Thyroid gland (tissue), 4 donors: Measurements from ENCODE around the gene ABR. TPM values are rescaled to one million over a fixed set of nuclear protein-coding genes. Genes with fewer than 3 reads are reported as not detected.

Experiments
- DNase-seq, 2 donors: peaks; one replicate each; pipeline ENCODE4 v3.0.0-alpha.2; 2019
- H3K27ac ChIP-seq, 3 donors: fragments of 200-600 bp; sonication (generic); 1 replicate in 2 of 3; 2 replicates in 1 of 3; pipeline ENCODE4 v1.5.1; 2016 to 2019; ENCODE audit warnings: mild to moderate bottlenecking in 1 of 3, moderate library complexity in 1 of 3
- H3K27me3 ChIP-seq: fragments of 200-600 bp; sonication (generic); one replicate; pipeline ENCODE4 v1.5.1; 2019
- H3K36me3 ChIP-seq, 2 donors: fragments of 200-600 bp; sonication (generic); one replicate each; pipeline ENCODE4 v1.5.1; 2016 to 2019
- H3K4me1 ChIP-seq, 2 donors: fragments of 200-600 bp; sonication (generic); one replicate each; pipeline ENCODE4 v1.5.1; 2017 to 2019
- H3K4me3 ChIP-seq, 3 donors: fragments of 200-600 bp; sonication (generic); replicated peaks in 1 of 3; 1 replicate in 2 of 3; 2 replicates in 1 of 3; pipeline ENCODE4 v1.5.1; 2016; ENCODE audit warnings: mild to moderate bottlenecking in 1 of 3
- H3K9me3 ChIP-seq: fragments of 200-600 bp; sonication (generic); one replicate; pipeline ENCODE4 v1.5.1; 2017
- CTCF ChIP-seq, 6 experiments: fragments of 200-600 bp in 3 of 6; fragments of 450-650 bp in 3 of 6; sonication (generic) in 3 of 6; IDR thresholded peaks; one replicate each; pipeline ENCODE4 v1.5.1; 2016 to 2019; ENCODE audit warnings: antibody characterized with exemption in 6 of 6, mild to moderate bottlenecking in 2 of 6, inconsistent platforms in 1 of 6, moderate library complexity in 1 of 6
- POLR2A ChIP-seq, 2 donors: fragments of 450-650 bp; IDR thresholded peaks; one replicate each; pipeline ENCODE4 v1.6.1; 2017; ENCODE audit warnings: antibody characterized with exemption in 2 of 2, mild to moderate bottlenecking in 2 of 2, moderate library complexity in 1 of 2
- WGBS, 2 donors: methylation state at CpG; one replicate each; pipeline ENCODE4 v1.1.5; 2017; 5-methylcytosine and 5-hydroxymethylcytosine counted together
- intact Hi-C: fragments of 100-400 bp; cut with DNase I; formaldehyde crosslinking; loops from one replicate; pipeline ENCODE4 v1.15.1; 2023
- total RNA-seq, 4 donors: library from RNA; depleted of rRNA; stranded (reverse); fragments of >200 nt; gene quantifications; one replicate each; pipeline ENCODE4 v1.2.3, GENCODE V29; 2016

ABR gene
- total RNA-seq, 4 donors from 2014 or later = 23.7 to 33.7 (median 31.5) TPM

GRCh38 chr17:1108765-1109605 is 70.8 kb downstream of the ABR start:
- DNase-seq = peak; percentile 39 to 50
- 4% methylated on average over 5 of the region's 103 CpGs; no CpG with 5 or more reads in 1 of the 2 donors for WGBS, 2 donors

GRCh38 chr17:1108478-1108764 is 71.4 kb downstream of the ABR start:
- TF ChIP-seq POLR2A (IDR thresholded peaks at IDR 0.05) (no peak), CTCF (IDR thresholded peaks at IDR 0.05) (no peak)
- H3K27me3 ChIP-seq = no peaks in the 10 kb centered on the region
- intact Hi-C loops = no loop called here
- peak overlapping the region in 2 of 3 donors; percentile 68 to 83 for H3K27ac ChIP-seq
- H3K9me3 ChIP-seq = no peaks in the 10 kb centered on the region
- 0 to 2% methylated on average over 5 to 7 of the region's 16 CpGs for WGBS, 2 donors
- no peaks in the 10 kb centered on the region for H3K36me3 ChIP-seq
- DNase-seq = peak in 1 of 2 donors; percentile 37
- peaks cover 11 to 42% of the 10 kb centered on the region in 2 donors for H3K4me1 ChIP-seq
- H3K4me3 ChIP-seq = peak overlapping the region; percentile 35 to 60 (median 58)

More at GRCh38 chr17:1108765-1109605, 70.8 kb downstream of the ABR start:
- intact Hi-C loops = no loop called here
- TF ChIP-seq POLR2A (IDR thresholded peaks at IDR 0.05) (peak in 1 of 2 donors; percentile 14), CTCF (IDR thresholded peaks at IDR 0.05) (no peak)
- no peaks in the 10 kb centered on the region for H3K36me3 ChIP-seq
- H3K27me3 ChIP-seq = no peaks in the 10 kb centered on the region
- peaks cover 11 to 42% of the 10 kb centered on the region in 2 donors for H3K4me1 ChIP-seq
- H3K27ac ChIP-seq = peak overlapping the region; percentile 57 to 83 (median 68)
- H3K4me3 ChIP-seq = peak overlapping the region; percentile 58 to 69 (median 60)
- H3K9me3 ChIP-seq = no peaks in the 10 kb centered on the region

GRCh38 chr17:1107777-1108477 is 71.9 kb downstream of the ABR start:
- 47 to 66% methylated on average over 12 to 19 of the region's 24 CpGs for WGBS, 2 donors
- no peak for TF ChIP-seq POLR2A (IDR thresholded peaks at IDR 0.05)
- no peak for TF ChIP-seq CTCF (IDR thresholded peaks at IDR 0.05)
- H3K27ac ChIP-seq = no peak overlapping the region
- intact Hi-C loops = no loop called here
- H3K9me3 ChIP-seq = no peaks in the 10 kb centered on the region
- no peak for DNase-seq
- H3K4me1 ChIP-seq = peaks cover 11 to 42% of the 10 kb centered on the region in 2 donors
- H3K36me3 ChIP-seq = no peaks in the 10 kb centered on the region
- H3K4me3 ChIP-seq = peak overlapping the region in 1 of 3 donors; percentile 60
- H3K27me3 ChIP-seq = no peaks in the 10 kb centered on the region

GRCh38 chr17:1107083-1107776 is 72.6 kb downstream of the ABR start:
- whole genome bisulfite sequencing, 2 donors = 89 to 92% methylated on average over 14 to 16 of the region's 20 CpGs
- H3K27ac ChIP-seq = no peak overlapping the region
- intact Hi-C loops = no loop called here
- no peaks in the 10 kb centered on the region for H3K9me3 ChIP-seq
- H3K4me3 ChIP-seq = no peak overlapping the region
- H3K36me3 ChIP-seq = no peaks in the 10 kb centered on the region
- H3K27me3 ChIP-seq = no peaks in the 10 kb centered on the region
- peaks cover 11 to 41% of the 10 kb centered on the region in 2 donors for H3K4me1 ChIP-seq
- TF ChIP-seq CTCF (IDR thresholded peaks at IDR 0.05) (no peak), POLR2A (IDR thresholded peaks at IDR 0.05) (no peak)
- DNase-seq = no peak
